ENCODE data around the gene HOXD8.

The HOXD8 gene

DNA sequence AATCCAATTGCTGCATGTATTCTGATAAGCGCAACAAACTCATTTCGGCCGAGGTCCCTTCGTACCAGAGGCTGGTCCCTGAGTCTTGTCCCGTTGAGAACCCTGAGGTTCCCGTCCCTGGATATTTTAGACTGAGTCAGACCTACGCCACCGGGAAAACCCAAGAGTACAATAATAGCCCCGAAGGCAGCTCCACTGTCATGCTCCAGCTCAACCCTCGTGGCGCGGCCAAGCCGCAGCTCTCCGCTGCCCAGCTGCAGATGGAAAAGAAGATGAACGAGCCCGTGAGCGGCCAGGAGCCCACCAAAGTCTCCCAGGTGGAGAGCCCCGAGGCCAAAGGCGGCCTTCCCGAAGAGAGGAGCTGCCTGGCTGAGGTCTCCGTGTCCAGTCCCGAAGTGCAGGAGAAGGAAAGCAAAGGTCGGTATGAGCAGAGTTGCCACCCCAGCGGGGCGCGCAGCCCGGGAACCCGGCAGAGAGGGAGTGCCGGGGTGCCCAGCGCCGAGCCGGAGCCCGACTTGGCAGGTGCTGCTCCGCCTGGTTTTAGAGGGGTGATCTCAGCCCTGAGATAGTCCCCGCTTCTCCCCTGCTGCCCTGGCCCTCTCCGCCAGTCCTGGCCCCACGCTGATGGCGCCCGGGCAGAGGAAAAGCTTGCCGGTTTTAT, 12.2 kb upstream of the HOXD8 start:
- no peak for DNase-seq

DNA sequence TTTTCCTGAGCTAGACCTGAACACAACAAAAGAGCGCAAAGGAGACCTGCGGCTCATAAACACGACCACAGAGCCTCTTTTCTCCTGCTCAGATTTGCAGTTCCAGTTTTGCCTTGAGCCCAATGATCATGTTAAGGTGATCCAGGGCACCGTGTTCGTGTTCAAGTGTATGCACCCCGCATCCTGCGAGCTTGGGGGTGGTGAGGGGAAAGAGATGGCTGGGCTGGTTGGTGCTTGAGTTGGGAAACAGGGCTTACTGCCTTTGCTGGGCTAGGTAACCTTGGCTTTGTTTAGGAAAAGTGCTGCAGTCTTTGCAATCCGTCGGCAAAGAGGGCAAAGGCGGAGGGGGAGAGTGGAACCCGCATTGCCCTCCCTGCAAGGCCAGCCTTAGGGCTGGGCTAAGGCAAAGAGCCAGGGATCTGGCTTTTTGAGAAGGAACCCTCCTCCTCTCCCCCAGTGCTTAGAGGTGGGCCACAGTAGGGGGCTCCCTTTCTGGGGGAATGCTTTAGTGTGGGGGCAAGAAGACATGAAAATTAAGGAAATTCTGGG, 11.6 kb upstream of the HOXD8 start:
- DNase-seq = no peak

DNA sequence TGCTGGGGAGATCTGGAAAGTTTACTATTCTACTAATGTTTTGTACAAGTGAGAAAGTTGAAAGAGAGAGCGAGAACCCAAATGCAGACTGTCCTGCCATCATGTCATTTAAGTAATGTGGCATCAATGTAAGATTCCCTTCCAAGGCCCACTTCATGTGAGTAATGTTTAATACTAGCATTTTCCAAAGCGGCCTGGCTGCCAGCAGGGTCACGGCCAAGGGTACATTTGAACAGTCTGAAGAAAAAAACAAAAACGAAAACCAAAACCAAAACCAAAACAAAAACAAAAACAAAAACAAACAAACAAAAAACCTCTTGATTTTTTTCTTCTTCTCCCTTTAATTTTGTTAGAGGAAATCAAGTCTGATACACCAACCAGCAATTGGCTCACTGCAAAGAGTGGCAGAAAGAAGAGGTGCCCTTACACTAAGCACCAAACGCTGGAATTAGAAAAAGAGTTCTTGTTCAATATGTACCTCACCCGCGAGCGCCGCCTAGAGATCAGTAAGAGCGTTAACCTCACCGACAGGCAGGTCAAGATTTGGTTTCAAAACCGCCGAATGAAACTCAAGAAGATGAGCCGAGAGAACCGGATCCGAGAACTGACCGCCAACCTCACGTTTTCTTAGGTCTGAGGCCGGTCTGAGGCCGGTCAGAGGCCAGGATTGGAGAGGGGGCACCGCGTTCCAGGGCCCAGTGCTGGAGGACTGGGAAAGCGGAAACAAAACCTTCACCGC, 10.7 kb upstream of the HOXD8 start:
- peak; percentile 43 for DNase-seq

DNA sequence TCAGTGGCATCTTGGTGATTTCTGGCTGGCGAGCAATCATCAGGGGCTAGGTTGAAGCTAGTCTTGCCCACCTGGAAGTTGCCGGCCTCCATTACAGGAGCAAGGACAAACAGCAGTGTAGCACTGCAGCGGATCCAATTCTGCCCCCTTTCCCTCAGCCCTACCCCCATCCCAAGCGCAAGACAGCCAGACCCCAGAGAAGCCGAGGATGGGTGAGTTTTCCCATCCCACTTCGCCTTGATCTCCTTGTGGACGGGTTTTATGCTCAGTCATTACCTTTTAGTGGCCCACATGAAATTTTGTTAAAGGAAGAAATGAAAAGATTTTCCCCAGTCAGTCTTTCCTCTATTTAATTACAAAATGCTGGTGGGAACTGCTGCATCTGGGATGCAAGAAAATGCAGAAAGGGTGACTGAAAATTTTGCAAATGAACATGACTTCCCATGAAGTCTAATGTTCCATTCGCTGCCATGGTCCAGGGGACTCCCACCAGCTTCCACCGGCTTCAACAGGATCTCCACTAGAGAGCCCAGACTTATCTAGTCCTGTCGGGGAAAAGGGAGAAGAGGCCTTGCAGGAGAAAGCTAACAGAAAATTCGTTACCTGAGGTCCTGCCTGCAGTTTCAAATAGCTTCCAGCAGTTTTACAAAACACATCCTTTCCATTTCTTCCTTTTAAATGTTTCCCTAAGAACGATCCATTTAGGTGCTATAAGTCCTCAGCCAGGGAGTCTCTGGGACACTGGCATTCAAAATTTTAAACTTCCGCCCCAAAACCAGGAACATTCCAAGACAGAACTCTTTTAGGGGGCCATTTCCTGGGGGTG, 8.9 kb upstream of the HOXD8 start:
- no peak for DNase-seq

DNA sequence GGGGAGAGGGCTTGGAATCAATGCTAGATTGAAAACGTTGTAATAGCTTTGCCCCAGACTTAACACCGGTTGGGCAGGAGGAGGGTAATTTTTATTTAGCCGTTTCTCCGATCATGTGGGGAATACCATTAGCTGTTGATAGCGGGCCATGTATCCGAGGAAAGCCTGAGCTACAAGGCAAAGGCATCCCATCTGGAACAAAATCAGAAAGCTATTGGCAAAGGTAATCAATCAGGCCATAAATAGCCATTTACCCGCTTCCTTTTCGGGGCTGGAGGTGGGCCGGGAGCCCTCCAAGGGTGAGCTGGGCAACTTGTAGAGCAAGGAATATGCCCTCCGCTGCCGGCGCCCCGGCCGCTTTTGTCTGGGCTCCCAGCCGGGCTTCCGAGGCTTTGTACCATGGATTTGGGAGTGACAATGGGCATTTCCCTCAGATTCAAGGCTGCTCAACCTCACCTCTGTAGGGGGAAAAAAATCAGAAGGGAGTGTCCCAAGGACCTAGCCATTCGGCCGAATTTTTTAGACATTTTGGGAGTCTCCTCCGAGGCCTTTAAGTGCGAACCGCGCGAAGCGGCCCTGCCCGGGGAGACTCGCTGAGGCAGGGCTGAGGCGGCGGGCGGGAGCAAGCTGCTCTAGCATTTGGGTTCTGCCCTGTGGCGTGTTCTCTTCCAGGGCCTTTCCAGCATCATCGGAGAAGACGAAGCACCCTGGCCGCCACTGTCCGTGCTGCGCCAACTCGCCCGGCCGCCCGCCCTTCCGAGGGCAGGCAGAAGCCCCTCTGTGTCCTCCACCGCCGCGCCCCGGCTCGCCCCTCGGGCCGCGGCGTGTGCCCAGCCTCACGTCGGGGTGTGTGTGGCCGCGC, 8.1 kb upstream of the HOXD8 start:
- DNase-seq = no peak

DNA sequence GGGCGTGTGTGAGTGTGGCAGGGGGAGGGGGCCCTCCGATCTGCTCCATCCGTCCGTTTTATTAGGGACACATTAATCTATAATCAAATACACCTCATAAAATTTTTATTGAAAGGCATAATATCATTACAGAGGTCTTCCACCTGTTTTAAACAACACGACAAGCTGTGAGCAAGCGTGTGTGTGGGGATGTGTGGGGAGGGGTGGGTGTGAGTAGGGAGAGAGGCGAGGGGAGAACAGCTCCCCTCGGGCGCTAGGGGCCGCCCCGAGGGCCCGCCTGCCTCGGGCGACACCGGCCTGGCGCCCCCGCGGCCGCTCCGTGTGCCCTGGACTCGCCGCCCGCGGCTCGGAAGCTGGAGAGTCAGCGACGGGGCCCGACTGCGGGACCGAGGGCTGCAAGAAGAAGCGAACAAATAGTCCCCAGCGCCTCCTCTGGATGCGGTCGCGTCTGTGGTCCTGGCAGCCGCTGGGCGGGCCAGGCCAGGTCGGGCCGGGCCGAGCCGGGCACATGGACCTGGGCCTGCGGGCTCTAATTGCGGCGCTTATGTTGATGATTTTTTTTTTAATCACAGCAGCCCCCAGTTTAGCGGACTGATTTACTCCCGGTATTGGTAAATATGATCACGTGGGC, 7.3 kb upstream of the HOXD8 start:
- DNase-seq = no peak

DNA sequence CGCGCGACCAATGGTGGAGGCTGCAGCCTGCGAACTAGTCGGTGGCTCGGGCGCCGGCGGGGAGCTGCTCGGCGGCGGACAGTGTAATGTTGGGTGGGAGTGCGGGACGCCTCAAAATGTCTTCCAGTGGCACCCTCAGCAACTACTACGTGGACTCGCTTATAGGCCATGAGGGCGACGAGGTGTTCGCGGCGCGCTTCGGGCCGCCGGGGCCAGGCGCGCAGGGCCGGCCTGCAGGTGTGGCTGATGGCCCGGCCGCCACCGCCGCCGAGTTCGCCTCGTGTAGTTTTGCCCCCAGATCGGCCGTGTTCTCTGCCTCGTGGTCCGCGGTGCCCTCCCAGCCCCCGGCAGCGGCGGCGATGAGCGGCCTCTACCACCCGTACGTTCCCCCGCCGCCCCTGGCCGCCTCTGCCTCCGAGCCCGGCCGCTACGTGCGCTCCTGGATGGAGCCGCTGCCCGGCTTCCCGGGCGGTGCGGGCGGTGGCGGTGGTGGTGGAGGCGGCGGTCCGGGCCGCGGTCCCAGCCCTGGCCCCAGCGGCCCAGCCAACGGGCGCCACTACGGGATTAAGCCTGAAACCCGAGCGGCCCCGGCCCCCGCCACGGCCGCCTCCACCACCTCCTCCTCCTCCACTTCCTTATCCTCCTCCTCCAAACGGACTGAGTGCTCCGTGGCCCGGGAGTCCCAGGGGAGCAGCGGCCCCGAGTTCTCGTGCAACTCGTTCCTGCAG, 6.7 kb upstream of the HOXD8 start, which contains the start of gene HOXD9:
Gene HOXD9 (plus strand): TSS at position 37 of the 728 bp plus-strand sequence. CDS start 50 bp downstream, at position 87.
- DNase-seq = peak; percentile 77

DNA sequence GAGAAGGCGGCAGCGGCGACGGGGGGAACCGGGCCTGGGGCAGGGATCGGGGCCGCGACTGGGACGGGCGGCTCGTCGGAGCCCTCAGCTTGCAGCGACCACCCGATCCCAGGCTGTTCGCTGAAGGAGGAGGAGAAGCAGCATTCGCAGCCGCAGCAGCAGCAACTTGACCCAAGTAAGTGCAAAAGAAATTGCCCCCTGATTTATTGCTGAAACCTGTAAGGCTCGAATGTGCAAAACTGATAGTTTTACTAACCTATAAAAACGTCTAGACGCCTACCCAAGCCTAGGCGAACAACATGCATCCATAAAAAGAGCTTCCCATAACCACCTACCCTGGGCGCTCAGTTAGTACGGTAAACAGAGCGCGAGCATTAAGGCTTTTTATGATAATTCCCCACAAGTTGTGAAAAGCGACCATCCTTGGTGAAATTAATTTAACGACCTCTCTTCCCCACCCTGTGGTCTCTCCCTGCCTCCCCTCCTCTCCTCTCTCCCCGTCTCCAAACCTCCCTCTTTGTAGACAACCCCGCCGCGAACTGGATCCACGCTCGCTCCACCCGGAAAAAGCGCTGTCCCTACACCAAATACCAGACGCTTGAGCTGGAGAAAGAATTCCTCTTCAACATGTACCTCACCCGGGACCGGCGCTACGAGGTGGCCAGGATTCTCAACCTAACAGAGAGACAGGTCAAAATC, 5.9 kb upstream of the HOXD8 start:
- no peak for DNase-seq

DNA sequence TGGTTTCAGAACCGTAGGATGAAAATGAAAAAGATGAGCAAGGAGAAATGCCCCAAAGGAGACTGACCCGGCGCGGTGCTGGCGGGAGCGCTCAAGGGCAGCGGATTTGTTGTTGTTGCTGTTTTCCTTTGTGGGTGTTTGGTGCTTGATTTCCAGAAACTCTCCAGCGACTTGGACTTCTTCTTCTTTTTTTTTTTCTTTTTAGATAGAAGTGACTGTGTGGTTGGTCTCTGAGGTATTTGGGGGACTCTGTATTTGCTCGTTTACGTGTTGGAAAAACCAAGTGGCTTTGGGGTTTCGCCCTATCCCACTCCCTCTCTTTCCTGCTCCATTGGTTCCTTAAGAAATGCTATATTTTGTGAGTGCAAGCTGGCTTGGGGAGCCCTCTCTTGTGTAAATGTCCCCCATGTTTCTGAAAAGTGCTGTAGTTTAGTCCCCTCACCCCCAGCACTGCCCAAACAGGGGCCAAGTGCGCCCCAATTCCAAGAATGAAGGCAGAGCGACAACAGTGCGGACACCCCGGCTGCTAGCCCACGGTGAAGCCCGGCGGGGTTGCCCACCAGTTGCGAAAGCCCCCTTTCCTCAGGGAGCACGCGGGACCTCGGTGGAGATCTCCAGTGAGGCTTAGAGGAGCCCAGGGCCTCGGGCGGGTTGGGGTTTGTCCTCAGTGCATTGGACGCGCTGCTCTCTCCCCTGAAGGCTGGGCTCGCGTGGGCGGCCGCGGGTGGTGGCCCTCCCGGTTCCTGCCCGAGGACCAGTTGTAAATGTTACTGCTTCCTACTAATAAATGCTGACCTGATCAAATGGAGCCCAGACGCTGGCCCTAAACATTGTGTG, 5.2 kb upstream of the HOXD8 start:
- no peak for DNase-seq

DNA sequence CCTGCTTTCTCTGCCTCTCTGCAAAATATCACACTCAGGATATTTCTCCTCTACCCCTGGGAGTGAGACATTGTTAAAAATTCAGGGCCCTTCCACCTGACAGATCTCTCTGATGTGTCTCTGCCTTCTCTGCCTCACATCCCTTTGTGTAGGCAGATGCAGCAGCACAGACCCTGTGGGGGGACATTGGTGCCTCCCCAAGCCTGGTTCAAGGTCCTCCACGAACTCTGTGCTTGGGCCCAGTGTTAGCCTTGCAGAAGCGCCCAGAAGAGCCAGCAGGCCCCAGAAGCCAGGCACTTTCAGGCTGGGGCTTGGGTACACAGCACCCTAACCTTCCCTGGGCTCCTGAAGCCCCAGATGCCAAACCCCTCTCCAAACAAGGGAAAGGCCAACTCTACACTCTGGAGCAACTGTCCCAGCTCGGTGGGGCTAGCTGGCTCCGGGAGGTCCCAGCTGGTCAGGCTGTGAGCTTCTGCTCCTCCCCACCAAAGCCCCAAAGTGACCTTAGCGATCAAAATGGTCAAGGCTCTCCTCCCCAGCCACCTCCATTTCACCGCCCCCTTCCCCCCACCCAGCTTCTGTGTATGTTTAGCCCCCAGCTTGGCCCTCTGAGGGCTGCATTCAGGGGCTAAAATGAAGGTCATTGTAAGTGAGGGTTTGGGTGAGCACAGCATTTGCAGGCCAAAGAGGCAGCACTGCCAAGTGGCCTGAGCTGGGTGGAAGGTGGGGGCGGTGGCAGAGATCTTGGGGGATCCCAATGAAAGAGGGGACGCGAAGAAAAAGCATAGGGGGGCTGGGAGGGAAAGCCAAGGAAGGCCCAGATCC, 4.3 kb upstream of the HOXD8 start:
- no peak for DNase-seq

DNA sequence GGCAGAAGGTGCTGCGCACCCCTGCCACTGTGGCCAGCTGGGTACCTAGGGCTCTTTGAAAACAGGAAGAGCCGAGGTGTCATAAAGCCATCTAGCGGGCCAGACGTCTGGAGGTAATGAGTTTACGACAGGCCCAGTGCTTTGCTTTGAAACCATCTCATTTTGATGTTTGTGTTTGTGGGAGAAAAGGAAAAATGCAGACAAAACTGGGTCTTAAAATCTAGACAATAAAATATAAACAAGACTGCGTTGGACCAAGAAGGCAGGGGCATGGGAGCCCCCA, 3.8 kb upstream of the HOXD8 start:
- no peak for DNase-seq

DNA sequence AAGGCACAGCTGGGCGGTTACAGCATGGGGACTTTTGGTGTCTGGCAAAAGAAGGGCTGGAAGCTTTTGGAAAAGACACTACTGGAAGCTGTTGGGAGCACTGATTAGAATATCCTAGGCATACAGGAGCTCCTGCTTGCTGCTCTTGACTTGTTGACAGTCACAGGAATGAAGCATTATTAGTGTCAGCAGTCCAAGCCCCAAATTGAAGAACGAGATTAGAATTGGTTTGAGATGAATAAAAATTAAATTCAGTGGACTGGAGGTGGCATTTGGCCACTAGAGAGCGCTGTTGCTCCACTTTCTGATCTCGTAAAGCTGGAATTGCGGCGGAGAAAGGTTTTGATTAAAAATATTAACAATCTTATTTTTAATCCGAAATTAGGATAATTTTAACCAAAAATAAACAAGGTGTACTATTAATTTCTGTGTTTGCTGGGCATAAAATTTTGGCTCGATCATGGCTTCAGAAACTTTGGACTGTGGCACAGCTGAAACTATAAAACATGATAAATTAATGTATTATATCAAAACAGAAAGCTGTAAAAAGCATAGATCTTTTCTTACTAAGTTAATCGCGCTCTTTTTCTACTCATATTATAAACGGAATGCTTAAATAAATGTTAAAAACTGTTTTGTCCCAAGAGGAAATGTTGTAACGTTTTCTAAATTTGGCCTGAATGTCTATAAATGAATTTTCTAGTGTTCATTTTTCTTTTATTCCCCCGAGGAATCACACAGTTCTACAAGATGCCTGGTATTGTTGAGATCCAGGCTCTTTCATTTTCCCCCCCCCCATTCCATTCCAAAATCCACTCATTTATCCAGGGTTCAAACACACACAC, 2.4 kb upstream of the HOXD8 start:
- DNase-seq = peak; percentile 65

DNA sequence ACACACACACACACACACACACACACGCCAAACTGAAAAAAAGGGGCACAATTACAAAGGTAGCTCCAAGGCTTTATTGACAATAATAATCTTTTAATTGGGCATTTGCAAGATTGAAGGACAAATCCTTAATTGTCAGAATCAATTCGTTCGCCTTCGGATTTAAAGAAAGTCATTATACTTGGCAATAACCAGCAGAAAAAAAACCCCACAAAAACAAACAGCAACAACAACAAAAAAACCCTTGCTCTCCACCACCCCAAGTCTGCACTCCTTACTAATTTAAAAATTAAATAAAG, 1.8 kb upstream of the HOXD8 start:
- DNase-seq = no peak

DNA sequence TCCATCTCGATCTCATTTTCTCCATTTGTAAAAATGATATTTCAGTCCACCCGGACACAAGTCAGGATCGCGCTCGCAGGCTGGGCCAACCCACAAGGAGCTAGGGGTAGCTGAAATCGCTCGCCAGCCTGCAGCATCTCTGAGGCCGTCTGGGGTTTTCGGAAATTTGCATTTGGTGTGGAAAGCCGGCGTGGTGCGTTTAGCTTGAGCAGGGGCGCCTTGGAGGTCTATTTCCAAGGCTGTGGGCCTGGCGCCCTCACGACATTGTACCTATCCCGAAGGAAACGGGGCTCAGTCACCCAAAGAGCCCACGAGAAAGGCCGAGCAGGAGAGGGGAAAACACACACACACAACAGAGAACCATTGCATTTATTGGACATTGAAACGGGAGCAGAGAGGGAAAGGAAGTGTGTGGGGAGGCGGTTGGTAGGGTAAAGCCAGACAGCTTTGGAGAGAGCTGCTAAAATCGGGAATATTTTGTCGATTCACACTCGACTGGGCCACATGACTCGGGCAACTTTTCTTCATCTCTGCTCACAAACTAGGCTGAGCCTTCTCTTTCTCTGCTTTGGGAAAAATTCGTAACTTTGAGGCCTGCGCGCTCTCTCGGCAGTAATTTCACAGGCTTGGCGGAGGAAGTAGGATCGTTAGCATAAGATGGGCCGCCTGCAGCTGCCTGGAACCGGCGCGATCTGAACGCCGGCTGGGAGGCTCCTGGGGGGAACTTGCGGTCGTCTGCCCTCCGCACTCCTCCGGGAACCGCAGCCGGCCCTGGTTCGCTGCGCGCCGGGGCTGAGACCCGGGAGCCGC, 1.1 kb upstream of the HOXD8 start:
- DNase-seq = peak; percentile 61

DNA sequence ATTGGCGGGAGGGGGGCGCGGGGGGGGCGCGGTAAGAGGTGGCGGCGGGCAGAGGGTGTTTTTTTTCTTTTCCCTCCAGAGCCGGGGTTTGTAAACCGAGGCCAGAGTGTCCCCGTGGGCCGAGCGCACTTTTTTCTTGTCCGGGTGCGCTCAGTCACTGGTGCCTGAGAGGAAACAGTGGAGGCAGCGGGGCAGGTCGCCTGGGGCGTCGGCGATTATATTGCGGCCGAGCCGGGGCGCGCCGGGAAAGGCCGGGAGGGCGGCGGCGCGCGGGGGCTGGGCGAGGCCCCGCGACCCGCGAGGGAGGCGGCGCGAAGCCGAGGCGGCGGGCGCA, 275 bp downstream of the HOXD8 start:
- DNase-seq = no peak

DNA sequence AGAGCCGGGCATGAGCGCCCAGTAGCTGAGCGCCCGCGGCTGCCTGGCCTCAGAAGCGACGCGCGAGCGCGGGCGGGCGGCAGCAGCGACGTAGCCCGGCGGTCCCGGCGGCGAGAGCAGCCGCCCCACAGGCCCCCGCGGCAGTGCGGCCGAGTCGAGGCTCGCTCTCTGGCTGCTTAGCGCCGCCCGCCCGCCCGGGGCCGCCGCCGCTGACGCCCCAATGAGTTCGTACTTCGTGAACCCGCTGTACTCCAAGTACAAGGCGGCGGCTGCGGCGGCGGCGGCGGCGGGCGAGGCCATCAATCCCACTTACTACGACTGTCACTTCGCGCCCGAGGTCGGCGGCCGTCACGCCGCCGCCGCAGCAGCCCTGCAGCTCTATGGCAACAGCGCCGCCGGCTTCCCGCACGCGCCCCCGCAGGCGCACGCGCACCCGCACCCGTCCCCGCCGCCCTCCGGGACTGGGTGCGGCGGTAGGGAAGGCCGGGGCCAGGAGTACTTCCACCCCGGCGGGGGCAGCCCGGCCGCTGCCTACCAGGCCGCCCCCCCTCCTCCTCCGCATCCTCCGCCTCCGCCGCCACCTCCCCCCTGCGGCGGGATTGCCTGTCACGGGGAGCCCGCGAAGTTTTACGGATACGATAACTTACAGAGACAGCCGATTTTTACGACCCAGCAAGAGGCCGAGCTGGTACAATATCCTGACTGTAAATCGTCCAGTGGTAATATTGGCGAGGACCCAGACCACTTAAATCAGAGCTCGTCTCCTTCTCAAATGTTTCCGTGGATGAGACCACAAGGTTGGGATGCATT, 847 bp downstream of the HOXD8 start:
- peak; percentile 76 for DNase-seq

Data from fibroblast of skin of back (primary cell).